ENCODE data around the gene HTR6.
"Not testable (repeated sequence)": the region's sequence is repeated elsewhere in the genome, so short reads cannot be mapped to it uniquely, and the experiment has no call there.

DNA sequence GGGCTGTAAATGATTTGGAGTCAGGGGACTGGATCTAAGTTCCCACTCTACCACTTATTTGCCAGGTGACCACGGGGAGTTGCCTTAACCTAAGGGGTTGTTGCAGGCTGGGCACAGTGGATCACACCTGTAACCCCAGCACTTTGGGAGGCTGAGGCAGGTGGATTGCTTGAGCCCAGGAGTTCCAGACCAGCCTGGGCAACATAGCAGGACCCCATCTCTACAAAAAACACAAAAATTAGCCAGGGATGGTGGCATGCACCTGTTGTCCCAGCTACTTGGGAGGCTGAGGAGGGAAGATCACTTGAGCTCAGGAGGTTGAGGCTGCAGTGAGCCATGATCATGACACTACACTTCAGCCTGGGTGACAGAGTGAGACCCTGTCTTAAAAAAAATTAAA is 34.5 kb upstream of the HTR6 start:
- TF ChIP-seq CTCF, POLR2A, EP300 (IDR thresholded peaks at IDR 0.05): not testable (repeated sequence)

All from tibial nerve (tissue), 4 donors.